Stimulated activated CD8-positive, alpha-beta memory T cell treated with anti-CD3 and anti-CD28 coated beads, Interleukin-4, amount 100 ng/mL, for 24 hours (primary cell): Measurements from ENCODE around the gene DDX3X.
"Not testable (repeated sequence)": the region's sequence is repeated elsewhere in the genome, so short reads cannot be mapped to it uniquely, and the experiment has no call there.

ENCODE experiments used
- DNase-seq: peaks from one replicate; pipeline ENCODE4 v3.0.0-alpha.2; 2020; ENCODE audit warnings: low read depth

The DDX3X gene

GRCh38 chrX:41373989-41374606 lies 40.1 kb downstream of the DDX3X start:
- DNase-seq: no peak

GRCh38 chrX:41377624-41378023 lies 43.7 kb downstream of the DDX3X start:
- peak; percentile 30 for DNase-seq

- no peak for DNase-seq
Measured at GRCh38 chrX:41381685-41382084, 47.7 kb downstream of the DDX3X start.

GRCh38 chrX:41382714-41383645 lies 49.0 kb downstream of the DDX3X start:
- DNase-seq: no peak

GRCh38 chrX:41384051-41384705 lies 50.2 kb downstream of the DDX3X start:
- DNase-seq: no peak

- DNase-seq: no peak
Measured at GRCh38 chrX:41386222-41386990, 52.4 kb downstream of the DDX3X start.

- DNase-seq: no peak
Measured at GRCh38 chrX:41388543-41388942, 54.6 kb downstream of the DDX3X start.

- DNase-seq: no peak
Measured at GRCh38 chrX:41389311-41389888, 55.4 kb downstream of the DDX3X start.

- not testable (repeated sequence) for DNase-seq
Measured at GRCh38 chrX:41390576-41390975, 56.6 kb downstream of the DDX3X start.

GRCh38 chrX:41391606-41392005 lies 57.6 kb downstream of the DDX3X start:
- DNase-seq: no peak

GRCh38 chrX:41394293-41394692 lies 60.3 kb downstream of the DDX3X start:
- no peak for DNase-seq

GRCh38 chrX:41397219-41397618 lies 63.3 kb downstream of the DDX3X start:
- DNase-seq: no peak

GRCh38 chrX:41397768-41398167 lies 63.8 kb downstream of the DDX3X start:
- DNase-seq: no peak

- DNase-seq: not testable (repeated sequence)
Measured at GRCh38 chrX:41402556-41402955, 68.6 kb downstream of the DDX3X start.

- DNase-seq: no peak
Measured at GRCh38 chrX:41405551-41405950, 71.6 kb downstream of the DDX3X start.

- DNase-seq: no peak
Measured at GRCh38 chrX:41406201-41406600, 72.2 kb downstream of the DDX3X start.

GRCh38 chrX:41407816-41408215 lies 73.9 kb downstream of the DDX3X start:
- DNase-seq: no peak

GRCh38 chrX:41408576-41408975 lies 74.6 kb downstream of the DDX3X start:
- no peak for DNase-seq

- no peak for DNase-seq
Measured at GRCh38 chrX:41409006-41409405, 75.0 kb downstream of the DDX3X start.

- not testable (repeated sequence) for DNase-seq
Measured at GRCh38 chrX:41411222-41411621, 77.3 kb downstream of the DDX3X start.

GRCh38 chrX:41412261-41413081 lies 78.5 kb downstream of the DDX3X start:
- DNase-seq: no peak
